Neural cell (in vitro differentiated cells): ENCODE data around the gene RASEF. TPM values are rescaled to one million over a fixed set of nuclear protein-coding genes. Genes with fewer than 3 reads are reported as not detected.

ENCODE experiments used
- H2AFZ ChIP-seq: fragments of 200-600, 300-800 bp; sonication (generic), shearing (Covaris generic); 2 replicates; pipeline ENCODE4 v1.6.0; 2014; ENCODE audit warnings: low read depth, mild to moderate bottlenecking, antibody characterized with exemption, low read length, moderate library complexity
- H3F3A ChIP-seq: fragments of 200-600 bp; shearing (Covaris generic); 2 replicates; pipeline ENCODE4 v1.6.1; 2016; ENCODE audit warnings: mild to moderate bottlenecking, moderate library complexity, mixed read lengths, antibody characterized with exemption, low read length; ENCODE audit not compliant: insufficient read depth, poor library complexity, severe bottlenecking
- H3K27ac ChIP-seq: fragments of 200-600, 300-800 bp; sonication (generic), shearing (Covaris generic); 2 replicates; pipeline ENCODE4 v1.5.1; 2014; ENCODE audit warnings: mild to moderate bottlenecking, low read length, moderate library complexity
- H3K27me3 ChIP-seq: fragments of 300-800, 200-600 bp; sonication (generic), shearing (Covaris generic); 2 replicates; pipeline ENCODE4 v1.6.0; 2014; ENCODE audit warnings: mild to moderate bottlenecking, low read depth, low read length, moderate library complexity; ENCODE audit not compliant: insufficient read depth
- H3K36me3 ChIP-seq: fragments of 300-800, 200-600 bp; sonication (generic), shearing (Covaris generic); 2 replicates; pipeline ENCODE4 v1.5.1; 2014; ENCODE audit warnings: mild to moderate bottlenecking, antibody characterized with exemption, low read length, moderate library complexity; ENCODE audit not compliant: insufficient read depth
- H3K4me2 ChIP-seq: fragments of 300-800, 200-600 bp; sonication (generic), shearing (Covaris generic); 2 replicates; pipeline ENCODE4 v1.6.0; 2014; ENCODE audit warnings: mild to moderate bottlenecking, low read length
- H3K4me3 ChIP-seq: fragments of 300-800, 200-600 bp; sonication (generic), shearing (Covaris generic); 2 replicates; pipeline ENCODE4 v1.5.1; 2014; ENCODE audit warnings: mild to moderate bottlenecking, low read length, moderate library complexity
- H3K79me2 ChIP-seq: fragments of 200-600 bp; shearing (Covaris generic); replicated peaks from 2 replicates; pipeline ENCODE4 v1.6.0; 2014; ENCODE audit warnings: mild to moderate bottlenecking, low read length, moderate library complexity; ENCODE audit not compliant: insufficient read depth
- H3K9ac ChIP-seq: fragments of 300-800, 200-600 bp; sonication (generic), shearing (Covaris generic); 2 replicates; pipeline ENCODE4 v1.6.1; 2016; ENCODE audit warnings: mild to moderate bottlenecking, low read length, mixed read lengths
- H3K9me2 ChIP-seq: fragments of 200-600 bp; shearing (Covaris generic); 2 replicates; pipeline ENCODE4 v1.6.1; 2016; ENCODE audit warnings: mild to moderate bottlenecking, low read length, mixed read lengths; ENCODE audit not compliant: insufficient read depth
- H3K9me3 ChIP-seq: fragments of 200-600, 300-800 bp; sonication (generic), shearing (Covaris generic); 2 replicates; pipeline ENCODE4 v1.6.1; 2016; ENCODE audit warnings: mild to moderate bottlenecking, mixed run types, low read length, moderate library complexity, mixed read lengths
- H4K20me1 ChIP-seq: fragments of 200-600 bp; shearing (Covaris generic); 2 replicates; pipeline ENCODE4 v1.6.1; 2016; ENCODE audit warnings: mild to moderate bottlenecking, mixed run types; ENCODE audit not compliant: insufficient read depth
- CTCF ChIP-seq: fragments of 450-650 bp; IDR thresholded peaks from 2 replicates; pipeline ENCODE4 v1.5.1; 2014; ENCODE audit warnings: antibody characterized with exemption, mild to moderate bottlenecking, moderate library complexity; ENCODE audit not compliant: poor library complexity, severe bottlenecking
- EP300 ChIP-seq: fragments of 450-650 bp; conservative IDR thresholded peaks from 2 replicates; pipeline ENCODE4 v1.6.1; 2014; ENCODE audit warnings: antibody characterized with exemption, mild to moderate bottlenecking, moderate library complexity; ENCODE audit not compliant: poor library complexity, severe bottlenecking
- EZH2 ChIP-seq: fragments of 200-600, 300-800 bp; shearing (Covaris generic), sonication (generic); IDR thresholded peaks from 2 replicates; pipeline ENCODE4 v1.6.1; 2014; ENCODE audit warnings: antibody characterized with exemption, low read length, borderline replicate concordance, mild to moderate bottlenecking; ENCODE audit not compliant: insufficient read depth, poor library complexity, severe bottlenecking
- MXI1 ChIP-seq: fragments of 450-650 bp; conservative IDR thresholded peaks from 2 replicates; pipeline ENCODE4 v1.6.1; 2014; ENCODE audit warnings: antibody characterized with exemption, mild to moderate bottlenecking; ENCODE audit not compliant: poor library complexity, severe bottlenecking
- POLR2AphosphoS5 ChIP-seq: IDR thresholded peaks from 2 replicates; pipeline ENCODE4 v1.6.1; 2012
- RAD21 ChIP-seq: fragments of 450-650 bp; conservative IDR thresholded peaks from 2 replicates; pipeline ENCODE4 v1.6.1; 2014; ENCODE audit warnings: antibody characterized with exemption, mild to moderate bottlenecking, moderate library complexity
- REST ChIP-seq: IDR thresholded peaks from 2 replicates; pipeline ENCODE4 v1.6.1; 2012; ENCODE audit warnings: borderline replicate concordance
- SMC3 ChIP-seq: fragments of 450-650 bp; conservative IDR thresholded peaks from 2 replicates; pipeline ENCODE4 v1.6.1; 2014; ENCODE audit warnings: antibody characterized with exemption, mild to moderate bottlenecking, moderate library complexity; ENCODE audit not compliant: poor library complexity
- TAF1 ChIP-seq: IDR thresholded peaks from 2 replicates; pipeline ENCODE4 v1.6.1; 2012; ENCODE audit warnings: low read depth
- polyA plus RNA-seq: library from polyadenylated mRNA; depleted of rRNA; stranded (reverse); fragments of >200 nt; gene quantifications from 2 replicates; pipeline ENCODE4 v1.2.3, GENCODE V29; 2014

RASEF gene
- polyA plus RNA-seq, 1 donor from 2014 or later: 0.12 TPM

- TF ChIP-seq RAD21: no peak
- TF ChIP-seq REST: no peak
- TF ChIP-seq CTCF: no peak
- no peak for TF ChIP-seq EP300
- no peak for TF ChIP-seq TAF1
- TF ChIP-seq SMC3: no peak
- TF ChIP-seq EZH2: no peak
- no peak for TF ChIP-seq POLR2AphosphoS5
- TF ChIP-seq MXI1: no peak
- Histone ChIP-seq H3F3A (no peaks in the 10 kb centered on the region), H3K27ac (no peak overlapping the region), H3K79me2 (no peaks in the 10 kb centered on the region), H4K20me1 (no peaks in the 10 kb centered on the region), H3K4me2 (no peak overlapping the region), H3K9me2 (no peaks in the 10 kb centered on the region), H3K9ac (no peak overlapping the region), H3K9me3 (no peaks in the 10 kb centered on the region), H3K27me3 (no peaks in the 10 kb centered on the region), H3K36me3 (no peaks in the 10 kb centered on the region), H2AFZ (no peak overlapping the region), H3K4me3 (no peak overlapping the region)
Observed at GRCh38 chr9:83011611-83012010, 51.3 kb downstream of the RASEF start.

GRCh38 chr9:83007521-83008300, 55.2 kb downstream of the RASEF start:
- no peaks in the 10 kb centered on the region for H3K9me2 ChIP-seq
- no peak overlapping the region for H2AFZ ChIP-seq
- no peak overlapping the region for H3K4me3 ChIP-seq
- H3K9ac ChIP-seq: no peak overlapping the region
- H4K20me1 ChIP-seq: no peaks in the 10 kb centered on the region
- H3F3A ChIP-seq: no peaks in the 10 kb centered on the region
- H3K4me2 ChIP-seq: no peak overlapping the region
- H3K9me3 ChIP-seq: no peaks in the 10 kb centered on the region
- no peak for TF ChIP-seq EZH2
- TF ChIP-seq POLR2AphosphoS5: no peak
- TF ChIP-seq MXI1: no peak
- no peak for TF ChIP-seq EP300
- no peak for TF ChIP-seq REST
- TF ChIP-seq SMC3: no peak
- TF ChIP-seq CTCF: no peak
- TF ChIP-seq RAD21: no peak
- TF ChIP-seq TAF1: no peak
- H3K27ac ChIP-seq: no peak overlapping the region
- no peaks in the 10 kb centered on the region for H3K36me3 ChIP-seq
- H3K27me3 ChIP-seq: no peaks in the 10 kb centered on the region
- no peaks in the 10 kb centered on the region for H3K79me2 ChIP-seq
